CD14-positive monocyte (primary cell): Measurements from ENCODE around the gene WFDC1. TPM values are rescaled to one million over a fixed set of nuclear protein-coding genes. Genes with fewer than 3 reads are reported as not detected.
"Not testable (repeated sequence)": the region's sequence is repeated elsewhere in the genome, so short reads cannot be mapped to it uniquely, and the experiment has no call there.

ENCODE experiments used
- DNase-seq, 3 donors: peaks; one replicate each; pipeline ENCODE4 v3.0.0-alpha.2; 2011 to 2022
- H2AFZ ChIP-seq: 2 replicates; pipeline ENCODE4 v1.6.0; 2012; ENCODE audit warnings: mild to moderate bottlenecking, low read depth, low read length, inconsistent platforms; ENCODE audit not compliant: insufficient read depth, poor library complexity, severe bottlenecking
- H3K27ac ChIP-seq, 2 donors: 1 replicate in 1 of 2; 2 replicates in 1 of 2; pipeline ENCODE4 v1.5.1; 2012 to 2013; ENCODE audit warnings: low read length in 2 of 2, control low read depth in 1 of 2, inconsistent platforms in 1 of 2, low read depth in 1 of 2, mild to moderate bottlenecking in 1 of 2
- H3K27me3 ChIP-seq, 2 donors: one replicate each; pipeline versions ENCODE4 v1.6.0 to v1.6.1; 2011 to 2013; ENCODE audit warnings: low read length in 2 of 2; ENCODE audit not compliant: control insufficient read depth in 2 of 2, insufficient read depth in 2 of 2
- H3K36me3 ChIP-seq, 2 donors: replicated peaks in 1 of 2; 1 replicate in 1 of 2; 2 replicates in 1 of 2; pipeline versions ENCODE4 v1.5.1 to v1.6.1; 2012 to 2013; ENCODE audit warnings: low read length in 2 of 2, control low read depth in 1 of 2, inconsistent platforms in 1 of 2, mild to moderate bottlenecking in 1 of 2; ENCODE audit not compliant: insufficient read depth in 2 of 2, control insufficient read depth in 1 of 2
- H3K4me1 ChIP-seq, 2 donors: 1 replicate in 1 of 2; 2 replicates in 1 of 2; pipeline versions ENCODE4 v1.5.1 to v1.6.1; 2012 to 2013; ENCODE audit warnings: low read length in 2 of 2, control low read depth in 1 of 2, inconsistent platforms in 1 of 2, mild to moderate bottlenecking in 1 of 2, moderate library complexity in 1 of 2; ENCODE audit not compliant: insufficient read depth in 2 of 2, control insufficient read depth in 1 of 2
- H3K4me2 ChIP-seq: replicated peaks from 2 replicates; pipeline ENCODE3; 2012; ENCODE audit warnings: low read length, moderate library complexity, mild to moderate bottlenecking; ENCODE audit not compliant: poor library complexity, severe bottlenecking; ENCODE audit errors: extremely low read depth
- H3K4me3 ChIP-seq, 3 experiments: fragments of 200-600 bp in 1 of 3; sonication (generic) in 1 of 3; replicated peaks in 1 of 3; 1 replicate in 2 of 3; 2 replicates in 1 of 3; pipeline ENCODE4 v1.5.1; 2011 to 2013; ENCODE audit warnings: low read length in 3 of 3, mild to moderate bottlenecking in 3 of 3, control low read depth in 2 of 3, low read depth in 2 of 3, inconsistent platforms in 1 of 3, moderate library complexity in 1 of 3
- H3K79me2 ChIP-seq: 2 replicates; pipeline ENCODE4 v1.6.0; 2012; ENCODE audit warnings: mild to moderate bottlenecking, control low read depth, inconsistent platforms, low read length, moderate library complexity; ENCODE audit not compliant: insufficient read depth
- H3K9ac ChIP-seq: 2 replicates; pipeline ENCODE4 v1.6.0; 2017; ENCODE audit warnings: low read length, mild to moderate bottlenecking; ENCODE audit not compliant: insufficient read depth, poor library complexity, severe bottlenecking
- H3K9me3 ChIP-seq, 2 donors: replicated peaks in 1 of 2; 1 replicate in 1 of 2; 2 replicates in 1 of 2; pipeline versions ENCODE4 v1.5.1 to v1.6.1; 2012 to 2013; ENCODE audit warnings: low read length in 2 of 2, control low read depth in 1 of 2; ENCODE audit not compliant: control insufficient read depth in 1 of 2, insufficient read depth in 1 of 2
- H4K20me1 ChIP-seq: 2 replicates; pipeline ENCODE4 v1.6.0; 2012; ENCODE audit warnings: mild to moderate bottlenecking, low read length, control low read depth, moderate library complexity; ENCODE audit not compliant: insufficient read depth
- H3K27ac Mint-ChIP-seq, 7 donors: one replicate each; pipeline ENCODE4 v1.8.0; 2020; ENCODE audit warnings: mild to moderate bottlenecking in 7 of 7, mixed read lengths in 7 of 7, moderate library complexity in 6 of 7, inconsistent platforms in 2 of 7
- H3K27me3 Mint-ChIP-seq, 3 donors: one replicate each; pipeline ENCODE4 v1.8.0; 2021 to 2022; ENCODE audit warnings: low read depth in 3 of 3, mild to moderate bottlenecking in 3 of 3, mixed read lengths in 3 of 3, moderate library complexity in 3 of 3, inconsistent platforms in 1 of 3
- H3K36me3 Mint-ChIP-seq, 2 donors: one replicate each; pipeline ENCODE4 v1.8.0; 2020; ENCODE audit warnings: mixed read lengths in 2 of 2, inconsistent platforms in 1 of 2, mild to moderate bottlenecking in 1 of 2
- H3K4me1 Mint-ChIP-seq: one replicate; pipeline ENCODE4 v1.8.0; 2020; ENCODE audit warnings: mild to moderate bottlenecking, mixed read lengths
- H3K4me3 Mint-ChIP-seq, 2 donors: one replicate each; pipeline ENCODE4 v1.8.0; 2020; ENCODE audit warnings: mild to moderate bottlenecking in 2 of 2, mixed read lengths in 2 of 2, moderate library complexity in 1 of 2
- H3K9me3 Mint-ChIP-seq, 7 donors: one replicate each; pipeline ENCODE4 v1.8.0; 2020 to 2022; ENCODE audit warnings: mixed read lengths in 7 of 7, mild to moderate bottlenecking in 6 of 7, moderate library complexity in 6 of 7, inconsistent platforms in 2 of 7
- WGBS: methylation state at CpG from one replicate; pipeline ENCODE4 v1.1.5; 2013; ENCODE audit warnings: missing lambda C conversion rate; ENCODE audit not compliant: insufficient coverage; 5-methylcytosine and 5-hydroxymethylcytosine counted together
- intact Hi-C, 2 donors: fragments of 100-400 bp; cut with micrococcal nuclease; formaldehyde crosslinking; loops; one replicate each; pipeline versions ENCODE4 v1.15.0 to v1.15.1; 2023
- polyA plus RNA-seq, 3 donors: library from polyadenylated mRNA; depleted of rRNA in 1 of 3; unstranded in 2 of 3; stranded (reverse) in 1 of 3; fragments of 300-500 nt in 2 of 3; fragments of >200 nt in 1 of 3; fragmentation: Illumina TruSeq in 2 of 3; gene quantifications; 1 replicate in 2 of 3; 2 replicates in 1 of 3; pipeline ENCODE4 v1.2.3, GENCODE V29; 2012 to 2021
- TF ChIP-seq, protein P1 (sequence below): fragments of 200-600 bp; IDR thresholded peaks from one replicate; pipeline ENCODE4 v1.8.0; 2022; ENCODE audit warnings: antibody characterized with exemption, mild to moderate bottlenecking

Gene WFDC1
- polyA plus RNA-seq, 3 donors: not detected

DNA sequence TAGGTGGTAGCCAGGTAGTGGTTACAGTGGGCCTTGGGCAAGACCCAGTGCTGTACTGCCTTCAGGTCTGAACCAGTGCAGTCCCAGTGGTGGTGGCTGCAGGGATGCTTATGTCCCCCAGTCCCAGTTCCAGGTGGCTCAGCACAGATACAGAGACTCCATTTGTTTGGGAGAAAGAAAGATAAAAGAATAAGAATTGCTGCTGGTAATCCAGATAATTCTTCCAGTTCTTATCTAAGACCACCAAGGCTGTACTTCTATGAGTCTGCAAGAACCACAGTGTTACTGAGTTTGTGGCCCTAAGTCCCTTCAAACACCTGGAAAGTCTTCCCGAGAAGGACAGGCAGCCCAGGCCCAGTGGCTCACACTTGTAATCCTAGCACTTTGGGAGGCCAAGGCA, 39.8 kb downstream of the WFDC1 start:
- Mint-ChIP-seq H3K9me3 (peaks cover 3 to 27% (median 18%) of the 10 kb centered on the region in 7 donors), H3K36me3 (no peaks in the 10 kb centered on the region), H3K27ac (no peak overlapping the region), H3K4me1 (no peaks in the 10 kb centered on the region), H3K4me3 (no peak overlapping the region), H3K27me3 (peaks cover 6 to 15% (median 8%) of the 10 kb centered on the region in 3 donors)
- no peaks in the 10 kb centered on the region for H3K36me3 ChIP-seq
- H2AFZ ChIP-seq: no peak overlapping the region
- H3K4me1 ChIP-seq: no peaks in the 10 kb centered on the region
- no peaks in the 10 kb centered on the region for H4K20me1 ChIP-seq
- H3K27ac ChIP-seq: no peak overlapping the region
- no peak overlapping the region for H3K9ac ChIP-seq
- H3K79me2 ChIP-seq: no peaks in the 10 kb centered on the region
- H3K4me2 ChIP-seq: no peak overlapping the region
- H3K4me3 ChIP-seq: no peak overlapping the region
- peaks cover 3 to 6% of the 10 kb centered on the region in 2 donors for H3K9me3 ChIP-seq
- H3K27me3 ChIP-seq: no peaks in the 10 kb centered on the region
- TF ChIP-seq, protein P1, sequence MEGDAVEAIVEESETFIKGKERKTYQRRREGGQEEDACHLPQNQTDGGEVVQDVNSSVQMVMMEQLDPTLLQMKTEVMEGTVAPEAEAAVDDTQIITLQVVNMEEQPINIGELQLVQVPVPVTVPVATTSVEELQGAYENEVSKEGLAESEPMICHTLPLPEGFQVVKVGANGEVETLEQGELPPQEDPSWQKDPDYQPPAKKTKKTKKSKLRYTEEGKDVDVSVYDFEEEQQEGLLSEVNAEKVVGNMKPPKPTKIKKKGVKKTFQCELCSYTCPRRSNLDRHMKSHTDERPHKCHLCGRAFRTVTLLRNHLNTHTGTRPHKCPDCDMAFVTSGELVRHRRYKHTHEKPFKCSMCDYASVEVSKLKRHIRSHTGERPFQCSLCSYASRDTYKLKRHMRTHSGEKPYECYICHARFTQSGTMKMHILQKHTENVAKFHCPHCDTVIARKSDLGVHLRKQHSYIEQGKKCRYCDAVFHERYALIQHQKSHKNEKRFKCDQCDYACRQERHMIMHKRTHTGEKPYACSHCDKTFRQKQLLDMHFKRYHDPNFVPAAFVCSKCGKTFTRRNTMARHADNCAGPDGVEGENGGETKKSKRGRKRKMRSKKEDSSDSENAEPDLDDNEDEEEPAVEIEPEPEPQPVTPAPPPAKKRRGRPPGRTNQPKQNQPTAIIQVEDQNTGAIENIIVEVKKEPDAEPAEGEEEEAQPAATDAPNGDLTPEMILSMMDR: no peak
- DNase-seq: no peak
- WGBS: 100% methylated on average over 1 of the region's 1 CpG
- intact Hi-C loops: no loop called here

DNA sequence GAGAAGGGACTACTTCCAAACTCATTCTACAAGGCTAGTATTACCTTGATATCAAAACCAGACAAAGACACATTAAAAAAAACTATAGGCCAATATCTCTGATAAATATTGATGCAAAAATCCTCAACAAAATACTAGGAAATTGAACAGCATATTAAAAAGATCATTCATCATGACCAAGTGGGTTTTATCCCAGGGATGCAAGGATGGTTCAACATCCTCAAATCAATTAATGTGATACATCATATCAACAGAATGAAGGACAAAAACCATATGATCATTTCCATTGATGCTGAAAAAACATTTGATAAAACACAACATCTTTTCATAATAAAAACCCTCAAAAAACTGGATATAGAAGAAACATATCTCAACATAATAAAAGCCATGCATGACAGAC, 42.6 kb downstream of the WFDC1 start:
- H3K79me2 ChIP-seq, H3K9me3 ChIP-seq, DNase-seq, H3K4me3 ChIP-seq, H3K9ac ChIP-seq, H3K27me3 ChIP-seq, intact Hi-C loops, H3K36me3 Mint-ChIP-seq, H3K4me2 ChIP-seq, H3K4me1 Mint-ChIP-seq, H3K27ac ChIP-seq, H3K4me1 ChIP-seq, H3K4me3 Mint-ChIP-seq, H3K27ac Mint-ChIP-seq, H2AFZ ChIP-seq, H3K36me3 ChIP-seq, H4K20me1 ChIP-seq: not testable (repeated sequence)
- peaks cover 8 to 18% (median 14%) of the 10 kb centered on the region in 3 donors for H3K27me3 Mint-ChIP-seq
- H3K9me3 Mint-ChIP-seq: peaks cover 3 to 27% (median 18%) of the 10 kb centered on the region in 7 donors
